ENCODE data around the gene AIF1L. TPM values are rescaled to one million over a fixed set of nuclear protein-coding genes. Genes with fewer than 3 reads are reported as not detected.

The AIF1L gene
- total RNA-seq, 4 donors from 2014 or later, result 42.9 to 55.9 (median 50.0) TPM

DNA sequence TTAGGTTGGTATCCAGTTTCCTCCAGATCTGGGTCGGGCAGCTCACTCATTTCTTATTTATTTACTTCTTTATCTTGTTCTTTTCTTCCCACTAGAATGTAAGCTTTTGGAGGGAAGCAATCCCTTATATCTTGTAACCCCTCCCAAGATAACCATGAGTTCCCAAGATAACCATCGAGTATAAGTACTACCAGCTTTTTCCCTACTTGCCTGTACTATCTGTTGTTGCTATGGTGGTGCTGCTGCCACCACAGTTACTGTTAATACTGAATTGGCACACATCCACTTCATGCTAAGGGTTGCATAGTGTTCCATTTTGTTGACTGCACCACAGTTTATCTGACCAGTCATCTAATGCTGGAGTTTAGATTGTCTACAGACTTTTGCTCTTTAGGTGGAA, 48.9 kb downstream of the AIF1L start:
- H3K27ac ChIP-seq, result no peak overlapping the region
- no peak for DNase-seq (ENCODE audit: low spot score in 2 of 2)
- 91 to 92% methylated on average over 2 of the region's 2 CpGs for WGBS, 2 donors
- peaks cover 0 to 96% (median 49%) of the 10 kb centered on the region in 3 donors for H3K36me3 ChIP-seq
- H3K27me3 ChIP-seq, result no peaks in the 10 kb centered on the region
- H3K4me3 ChIP-seq, result no peak overlapping the region
- H3K9me3 ChIP-seq, result no peaks in the 10 kb centered on the region
- TF ChIP-seq POLR2A (IDR thresholded peaks at IDR 0.05), result no peak
- no peak for TF ChIP-seq EP300 (IDR thresholded peaks at IDR 0.05)
- TF ChIP-seq, protein P1, sequence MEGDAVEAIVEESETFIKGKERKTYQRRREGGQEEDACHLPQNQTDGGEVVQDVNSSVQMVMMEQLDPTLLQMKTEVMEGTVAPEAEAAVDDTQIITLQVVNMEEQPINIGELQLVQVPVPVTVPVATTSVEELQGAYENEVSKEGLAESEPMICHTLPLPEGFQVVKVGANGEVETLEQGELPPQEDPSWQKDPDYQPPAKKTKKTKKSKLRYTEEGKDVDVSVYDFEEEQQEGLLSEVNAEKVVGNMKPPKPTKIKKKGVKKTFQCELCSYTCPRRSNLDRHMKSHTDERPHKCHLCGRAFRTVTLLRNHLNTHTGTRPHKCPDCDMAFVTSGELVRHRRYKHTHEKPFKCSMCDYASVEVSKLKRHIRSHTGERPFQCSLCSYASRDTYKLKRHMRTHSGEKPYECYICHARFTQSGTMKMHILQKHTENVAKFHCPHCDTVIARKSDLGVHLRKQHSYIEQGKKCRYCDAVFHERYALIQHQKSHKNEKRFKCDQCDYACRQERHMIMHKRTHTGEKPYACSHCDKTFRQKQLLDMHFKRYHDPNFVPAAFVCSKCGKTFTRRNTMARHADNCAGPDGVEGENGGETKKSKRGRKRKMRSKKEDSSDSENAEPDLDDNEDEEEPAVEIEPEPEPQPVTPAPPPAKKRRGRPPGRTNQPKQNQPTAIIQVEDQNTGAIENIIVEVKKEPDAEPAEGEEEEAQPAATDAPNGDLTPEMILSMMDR (IDR thresholded peaks at IDR 0.05), result no peak
- H3K4me1 ChIP-seq, result no peaks in the 10 kb centered on the region

DNA sequence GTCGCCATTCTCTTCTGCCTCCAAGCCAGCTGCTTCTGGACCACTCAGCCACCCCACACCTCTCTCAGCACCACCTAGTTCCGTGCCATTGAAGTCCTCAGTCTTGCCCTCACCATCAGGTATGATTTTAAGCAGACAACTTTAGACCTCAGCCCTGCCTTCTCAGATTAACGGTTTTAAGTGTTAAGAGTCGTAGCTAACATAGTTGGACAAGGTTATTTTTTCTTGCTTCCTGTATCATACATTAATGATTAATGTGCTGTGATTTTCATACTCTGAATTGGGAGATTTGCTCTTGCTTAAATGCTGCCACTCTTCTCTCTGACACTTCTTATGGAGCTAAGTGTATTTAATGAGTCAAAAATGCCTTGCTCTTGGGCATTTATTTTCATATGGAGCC, 49.9 kb downstream of the AIF1L start:
- DNase-seq (ENCODE audit: low spot score in 2 of 2), result no peak

DNA sequence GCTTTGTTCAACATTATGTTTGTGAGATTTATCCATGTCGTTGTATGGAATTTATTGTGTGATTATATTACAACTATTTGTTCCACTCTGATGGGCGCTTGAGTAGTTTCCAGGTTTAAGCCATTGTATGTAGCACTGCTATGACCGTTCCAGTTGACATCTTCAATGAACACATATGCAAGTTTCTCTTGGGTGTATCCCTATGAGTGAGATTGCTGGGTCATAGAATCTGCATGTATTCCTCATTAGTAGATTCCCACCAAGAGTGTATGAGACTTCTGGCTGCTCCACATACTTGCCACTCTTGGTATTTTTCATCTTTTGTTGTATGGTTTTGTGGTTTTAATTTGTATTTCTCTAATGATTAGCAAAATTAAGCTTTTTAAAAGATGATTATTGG, 51.9 kb downstream of the AIF1L start:
- Histone ChIP-seq H3K4me1 (no peaks in the 10 kb centered on the region), H3K36me3 (peaks cover 4 to 97% (median 36%) of the 10 kb centered on the region in 3 donors), H3K27me3 (no peaks in the 10 kb centered on the region), H3K4me3 (no peak overlapping the region), H3K9me3 (no peaks in the 10 kb centered on the region), H3K27ac (no peak overlapping the region)
- no peak for DNase-seq (ENCODE audit: low spot score in 2 of 2)
- WGBS, 2 donors, result 88 to 91% methylated on average over 3 of the region's 3 CpGs
- TF ChIP-seq EP300 (IDR thresholded peaks at IDR 0.05) (no peak), POLR2A (IDR thresholded peaks at IDR 0.05) (no peak)
- TF ChIP-seq, protein P1 (IDR thresholded peaks at IDR 0.05), result no peak

More for the DNA sequence above, 49.9 kb downstream of the AIF1L start:
- Histone ChIP-seq H3K4me3 (no peak overlapping the region), H3K27me3 (no peaks in the 10 kb centered on the region), H3K9me3 (no peaks in the 10 kb centered on the region), H3K4me1 (no peaks in the 10 kb centered on the region), H3K27ac (no peak overlapping the region), H3K36me3 (peaks cover 0 to 96% (median 47%) of the 10 kb centered on the region in 3 donors)
- WGBS, 2 donors, result 94 to 96% methylated on average over 4 of the region's 4 CpGs
- TF ChIP-seq POLR2A (IDR thresholded peaks at IDR 0.05), result no peak
- no peak for TF ChIP-seq EP300 (IDR thresholded peaks at IDR 0.05)
- TF ChIP-seq, protein P1 (IDR thresholded peaks at IDR 0.05), result no peak

- 82 to 94% methylated on average over 7 of the region's 7 CpGs for WGBS, 2 donors
- TF ChIP-seq POLR2A (IDR thresholded peaks at IDR 0.05) (no peak), EP300 (IDR thresholded peaks at IDR 0.05) (no peak)
- TF ChIP-seq, protein P1 (IDR thresholded peaks at IDR 0.05), result no peak
- no peaks in the 10 kb centered on the region for H3K27me3 ChIP-seq
- H3K9me3 ChIP-seq, result no peaks in the 10 kb centered on the region
- no peak overlapping the region for H3K4me3 ChIP-seq
- DNase-seq (ENCODE audit: low spot score in 2 of 2), result no peak
- no peaks in the 10 kb centered on the region for H3K4me1 ChIP-seq
- H3K36me3 ChIP-seq, result peaks cover 4 to 100% (median 44%) of the 10 kb centered on the region in 3 donors
- H3K27ac ChIP-seq, result no peak overlapping the region
These were observed 52.8 kb downstream of the AIF1L start for GRCh38 chr9:131148966-131149687.

DNA sequence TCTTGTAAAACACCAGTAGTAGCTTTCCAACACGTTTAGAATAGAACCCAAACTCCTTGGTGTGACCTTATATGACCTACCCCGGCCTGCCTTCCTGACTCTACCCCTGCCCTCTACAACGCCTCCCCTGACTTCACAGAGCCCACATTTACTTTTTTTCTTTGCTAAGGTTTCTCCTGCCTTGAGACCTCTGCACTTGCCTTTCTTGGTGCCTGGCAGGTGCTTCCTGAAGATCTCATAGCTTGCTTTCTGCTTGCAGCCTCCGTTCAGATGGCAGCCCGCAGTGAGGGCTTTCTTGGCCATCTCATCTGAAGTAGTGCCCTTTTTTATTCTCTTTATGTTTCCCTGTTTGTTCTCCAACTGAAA, 53.3 kb downstream of the AIF1L start:
- Histone ChIP-seq H3K27ac (no peak overlapping the region), H3K4me1 (no peaks in the 10 kb centered on the region), H3K27me3 (no peaks in the 10 kb centered on the region), H3K9me3 (peaks cover 0 to 4% (median 0%) of the 10 kb centered on the region in 4 donors), H3K36me3 (peaks cover 6 to 100% (median 45%) of the 10 kb centered on the region in 3 donors), H3K4me3 (no peak overlapping the region)
- no peak for TF ChIP-seq POLR2A (IDR thresholded peaks at IDR 0.05)
- TF ChIP-seq, protein P1 (IDR thresholded peaks at IDR 0.05), result no peak
- no peak for TF ChIP-seq EP300 (IDR thresholded peaks at IDR 0.05)
- WGBS, 2 donors, result 70% methylated on average over 5 of the region's 5 CpGs
- DNase-seq (ENCODE audit: low spot score in 2 of 2), result no peak
